ENCODE measurements around the gene MMP24. TPM values are rescaled to one million over a fixed set of nuclear protein-coding genes. Genes with fewer than 3 reads are reported as not detected.

MMP24 gene
- polyA plus RNA-seq, 1 of the 3 experiments (the other 2 are of a cell fraction) = 18.1 TPM

- H3K9ac ChIP-seq = no peak overlapping the region
- TF ChIP-seq RCOR1 (IDR thresholded peaks at IDR 0.05; ENCODE audit: low read length) (no peak), NRF1 (IDR thresholded peaks at IDR 0.05; ENCODE audit: low read depth, low read length) (no peak), MXI1 (IDR thresholded peaks at IDR 0.05; ENCODE audit: low read depth, low read length) (no peak), YY1 (IDR thresholded peaks at IDR 0.05; ENCODE audit: low read depth) (no peak), USF2 (IDR thresholded peaks at IDR 0.05; ENCODE audit: borderline replicate concordance, low read depth, low read length) (no peak), NFIC (IDR thresholded peaks at IDR 0.05; ENCODE audit: borderline replicate concordance) (no peak), RAD21 (IDR thresholded peaks at IDR 0.05; ENCODE audit: low read length) (no peak)
- ChIA-PET CTCF (interaction anchor here (0.6 to 3.3 kb wide), 3 partner anchors 11 to 153 kb away, joined by 3 to 21 read pairs (median 4); no protein-coding TSS in a partner anchor), POLR2A (no interaction called here)
- no peaks in the 10 kb centered on the region for H3K36me3 ChIP-seq (replicated peaks in 1 of 2; ENCODE audit: control insufficient read depth in 1 of 2, insufficient read depth in 2 of 2, low read length in 1 of 2)
- no peak overlapping the region for H3K4me2 ChIP-seq
- H3K4me1 ChIP-seq (ENCODE audit: control insufficient read depth in 1 of 2, insufficient read depth in 2 of 2, low read depth in 1 of 2, low read length in 1 of 2) = peaks cover 0 to 34% of the 10 kb centered on the region in 2 experiments; a peak in 1 of 4 replicates
- WGBS (ENCODE audit: low lambda C conversion rate) = 90% methylated on average over 18 of the region's 19 CpGs
- H3K9me2 ChIP-seq = no peaks in the 10 kb centered on the region
- no peaks in the 10 kb centered on the region for H3K9me3 ChIP-seq
- no peaks in the 10 kb centered on the region for H3K27me3 ChIP-seq (ENCODE audit: insufficient read depth)
- no peaks in the 10 kb centered on the region for H4K20me1 ChIP-seq (ENCODE audit: insufficient read depth)
- no peak for DNase-seq
- no peak overlapping the region for H2AFZ ChIP-seq (ENCODE audit: low read depth)
- no peaks in the 10 kb centered on the region for H3F3A ChIP-seq (replicated peaks; ENCODE audit: insufficient read depth)
- no peak overlapping the region for H3K4me3 ChIP-seq (ENCODE audit: low read depth in 2 of 2, low read length in 1 of 2)
- no peaks in the 10 kb centered on the region for H3K79me2 ChIP-seq (ENCODE audit: insufficient read depth)
- no peak overlapping the region for H3K27ac ChIP-seq (ENCODE audit: low read depth in 2 of 2, low read length in 1 of 2)
These were observed 67.1 kb downstream of the MMP24 start for GRCh38 chr20:35293303-35294292.

- 75% methylated on average over 5 of the region's 5 CpGs for WGBS (ENCODE audit: low lambda C conversion rate)
These were observed 67.8 kb downstream of the MMP24 start for GRCh38 chr20:35294293-35294685.

More at GRCh38 chr20:35294293-35294685, 67.8 kb downstream of the MMP24 start:
- Histone ChIP-seq H3K9ac (no peak overlapping the region), H3K36me3 (replicated peaks in 1 of 2; ENCODE audit: control insufficient read depth in 1 of 2, insufficient read depth in 2 of 2, low read length in 1 of 2) (no peaks in the 10 kb centered on the region), H3K4me3 (ENCODE audit: low read depth in 2 of 2, low read length in 1 of 2) (no peak overlapping the region), H3K9me2 (no peaks in the 10 kb centered on the region), H3K4me2 (no peak overlapping the region), H3K27ac (ENCODE audit: low read depth in 2 of 2, low read length in 1 of 2) (no peak overlapping the region), H3K79me2 (ENCODE audit: insufficient read depth) (no peaks in the 10 kb centered on the region), H3K4me1 (ENCODE audit: control insufficient read depth in 1 of 2, insufficient read depth in 2 of 2, low read depth in 1 of 2, low read length in 1 of 2) (peaks cover 0 to 34% of the 10 kb centered on the region in 2 experiments; a peak in 1 of 4 replicates), H2AFZ (ENCODE audit: low read depth) (no peak overlapping the region), H3K27me3 (ENCODE audit: insufficient read depth) (no peaks in the 10 kb centered on the region), H3F3A (replicated peaks; ENCODE audit: insufficient read depth) (no peaks in the 10 kb centered on the region), H3K9me3 (no peaks in the 10 kb centered on the region), H4K20me1 (ENCODE audit: insufficient read depth) (no peaks in the 10 kb centered on the region)
- CTCF ChIA-PET = interaction anchor here (1.5 to 3.3 kb wide), 2 partner anchors 10 to 152 kb away, joined by 4 to 21 read pairs; no protein-coding TSS in a partner anchor
- DNase-seq = no peak
- POLR2A ChIA-PET = no interaction called here
- TF ChIP-seq IRF3 (IDR thresholded peaks at IDR 0.05; ENCODE audit: low read depth, low read length) (no peak), NFIC (IDR thresholded peaks at IDR 0.05; ENCODE audit: borderline replicate concordance) (no peak), JUND (IDR thresholded peaks at IDR 0.05) (no peak), GABPA (IDR thresholded peaks at IDR 0.05; ENCODE audit: low read depth) (no peak), PBX3 (IDR thresholded peaks at IDR 0.05) (no peak), FOSL2 (IDR thresholded peaks at IDR 0.05; ENCODE audit: borderline replicate concordance, low read depth) (no peak), FOXJ3 (CRISPR knock-in tag; IDR thresholded peaks at IDR 0.05) (no peak), TCF12 (IDR thresholded peaks at IDR 0.05) (no peak), MXI1 (IDR thresholded peaks at IDR 0.05; ENCODE audit: low read depth, low read length) (no peak), RAD21 (IDR thresholded peaks at IDR 0.05; ENCODE audit: low read length) (no peak), GATA2 (CRISPR knock-in tag; IDR thresholded peaks at IDR 0.05) (no peak), ELF1 (IDR thresholded peaks at IDR 0.05) (no peak), FOXM1 (IDR thresholded peaks at IDR 0.05; ENCODE audit: low read depth) (no peak), RCOR1 (IDR thresholded peaks at IDR 0.05; ENCODE audit: low read length) (no peak)

Measured in SK-N-SH (cell line).